ENCODE data around the gene NAA16.

DNA sequence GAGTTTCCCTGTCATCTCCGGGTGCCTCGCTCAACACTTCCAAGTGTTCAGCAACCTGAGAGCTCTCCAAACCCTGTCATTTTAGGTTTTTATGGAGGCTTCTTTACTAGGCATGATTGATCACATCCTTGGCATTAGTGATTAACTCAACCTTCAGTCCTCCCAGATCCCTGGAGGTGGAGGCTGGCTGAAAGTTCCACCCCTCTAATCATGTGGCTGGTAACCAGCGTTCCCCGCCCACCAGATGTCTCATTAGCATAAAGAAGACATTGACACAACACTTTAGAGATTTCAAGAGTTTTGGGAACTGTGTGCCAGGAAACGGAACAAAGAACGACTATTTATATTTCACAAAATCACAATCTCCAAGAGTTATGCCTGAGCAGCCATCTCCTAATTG lies 75.1 kb downstream of the NAA16 start:
- TF ChIP-seq POLR2A (IDR thresholded peaks at IDR 0.05; ENCODE audit: low read depth, low read length) (no peak), SMC3 (IDR thresholded peaks at IDR 0.05; ENCODE audit: low read depth, low read length) (no peak), CEBPB (IDR thresholded peaks at IDR 0.05; ENCODE audit: low read depth, low read length) (no peak), RFX5 (IDR thresholded peaks at IDR 0.05; ENCODE audit: low read depth, low read length) (no peak), MAFK (IDR thresholded peaks at IDR 0.05; ENCODE audit: low read depth, low read length) (no peak), BHLHE40 (IDR thresholded peaks at IDR 0.05; ENCODE audit: low read depth, low read length) (no peak), FOS (IDR thresholded peaks at IDR 0.05; ENCODE audit: low read depth, low read length) (no peak), RAD21 (IDR thresholded peaks at IDR 0.05; ENCODE audit: low read length) (no peak), MAZ (IDR thresholded peaks at IDR 0.05; ENCODE audit: borderline replicate concordance, low read depth, low read length) (no peak)
- TF ChIP-seq, protein P1, sequence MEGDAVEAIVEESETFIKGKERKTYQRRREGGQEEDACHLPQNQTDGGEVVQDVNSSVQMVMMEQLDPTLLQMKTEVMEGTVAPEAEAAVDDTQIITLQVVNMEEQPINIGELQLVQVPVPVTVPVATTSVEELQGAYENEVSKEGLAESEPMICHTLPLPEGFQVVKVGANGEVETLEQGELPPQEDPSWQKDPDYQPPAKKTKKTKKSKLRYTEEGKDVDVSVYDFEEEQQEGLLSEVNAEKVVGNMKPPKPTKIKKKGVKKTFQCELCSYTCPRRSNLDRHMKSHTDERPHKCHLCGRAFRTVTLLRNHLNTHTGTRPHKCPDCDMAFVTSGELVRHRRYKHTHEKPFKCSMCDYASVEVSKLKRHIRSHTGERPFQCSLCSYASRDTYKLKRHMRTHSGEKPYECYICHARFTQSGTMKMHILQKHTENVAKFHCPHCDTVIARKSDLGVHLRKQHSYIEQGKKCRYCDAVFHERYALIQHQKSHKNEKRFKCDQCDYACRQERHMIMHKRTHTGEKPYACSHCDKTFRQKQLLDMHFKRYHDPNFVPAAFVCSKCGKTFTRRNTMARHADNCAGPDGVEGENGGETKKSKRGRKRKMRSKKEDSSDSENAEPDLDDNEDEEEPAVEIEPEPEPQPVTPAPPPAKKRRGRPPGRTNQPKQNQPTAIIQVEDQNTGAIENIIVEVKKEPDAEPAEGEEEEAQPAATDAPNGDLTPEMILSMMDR (conservative IDR thresholded peaks at IDR 0.05; ENCODE audit: low read depth, low read length): no peak

Measured in IMR-90 (cell line).